K562 (cell line): ENCODE data around the gene N4BP3. TPM values are rescaled to one million over a fixed set of nuclear protein-coding genes. Genes with fewer than 3 reads are reported as not detected.

Experiments
- ATAC-seq: fragments of 200-7000 bp; cut with Tn5 transposase; 3 replicates; pipeline ENCODE4 v1.9.1; 2020; ENCODE audit warnings: moderate library complexity
- BruUV-seq: library from RNA; stranded (reverse); fragments of 400-500 nt; replicated peaks from 2 replicates; lab custom pipeline; 2021; lab: Mats Ljungman, UMichigan
- CTCF ChIA-PET: fragments of 300-600 bp; formaldehyde crosslinking; extraction: SDS; loops from one replicate; lab custom pipeline; 2021; ENCODE audit warnings: low intra/inter-chr PET ratio; lab: Yijun Ruan, JAX
- POLR2A ChIA-PET: fragments of 300-600, 350-650 bp; sonication (Branson Sonifier 250); formaldehyde crosslinking; extraction: SDS; loops from one replicate; lab custom pipeline; 2021; ENCODE audit warnings: antibody characterized with exemption, inconsistent platforms; lab: Yijun Ruan, JAX
- DNase-seq, 4 experiments: peaks; one replicate each; pipeline versions ENCODE4 v3.0.0 to v3.0.0-alpha.2; 2011 to 2018; ENCODE audit warnings: low spot score in 3 of 4, mixed read lengths in 3 of 4; ENCODE audit errors: extremely low read depth in 1 of 4
- FAIRE-seq: peaks from 2 replicates; lab custom pipeline; 2011; peaks lifted over from hg19 to GRCh38; lab: Jason Lieb, UNC
- H2AFZ ChIP-seq: 2 replicates; pipeline ENCODE4 v1.6.0; 2011; ENCODE audit warnings: low read depth, low read length, control low read depth, inconsistent platforms
- H3K27ac ChIP-seq: fragments of 200-600 bp; 3 replicates; pipeline ENCODE4 v1.8.0; 2011; ENCODE audit warnings: low read depth, mild to moderate bottlenecking, control low read depth, inconsistent platforms, low read length, moderate library complexity, mixed read lengths; ENCODE audit errors: extremely low read depth
- H3K27me3 ChIP-seq, 2 experiments: fragments of 300-600 bp in 1 of 2; 2 replicates in 1 of 2; 3 replicates in 1 of 2; pipeline versions ENCODE4 v1.6.0 to v1.8.0; 2011; ENCODE audit warnings: inconsistent platforms in 2 of 2, low read length in 2 of 2, mild to moderate bottlenecking in 1 of 2, mixed read lengths in 1 of 2, moderate library complexity in 1 of 2; ENCODE audit not compliant: control insufficient read depth in 2 of 2, insufficient read depth in 2 of 2
- H3K36me3 ChIP-seq: fragments of 300-600 bp; 3 replicates; pipeline ENCODE4 v1.8.0; 2011; ENCODE audit warnings: mild to moderate bottlenecking, low read length, inconsistent platforms; ENCODE audit not compliant: control insufficient read depth, insufficient read depth
- H3K4me1 ChIP-seq, 2 experiments: fragments of 200-600 bp in 1 of 2; replicated peaks in 1 of 2; 2 replicates in 1 of 2; 3 replicates in 1 of 2; pipeline versions ENCODE4 v1.5.1 to v1.8.0; 2011; ENCODE audit warnings: inconsistent platforms in 2 of 2, low read length in 2 of 2, mild to moderate bottlenecking in 1 of 2, mixed read lengths in 1 of 2, moderate library complexity in 1 of 2; ENCODE audit not compliant: control insufficient read depth in 2 of 2, insufficient read depth in 2 of 2
- H3K4me2 ChIP-seq: 2 replicates; pipeline ENCODE4 v1.6.1; 2011; ENCODE audit warnings: low read length, control low read depth, inconsistent platforms, mixed read lengths; ENCODE audit not compliant: insufficient read depth
- H3K4me3 ChIP-seq: fragments of 200-600 bp; sonication (generic), shearing (Covaris generic); 2 replicates; pipeline ENCODE4 v1.5.1; 2016; ENCODE audit warnings: control low read depth, inconsistent platforms
- H3K79me2 ChIP-seq: fragments of 200-600 bp; 3 replicates; pipeline ENCODE4 v1.8.0; 2011; ENCODE audit warnings: low read length, inconsistent platforms; ENCODE audit not compliant: control insufficient read depth, insufficient read depth
- H3K9ac ChIP-seq, 2 experiments: 2 replicates each; pipeline versions ENCODE4 v1.6.0 to v1.6.1; 2011; ENCODE audit warnings: low read depth in 2 of 2, low read length in 2 of 2, control low read depth in 1 of 2, inconsistent platforms in 1 of 2, mild to moderate bottlenecking in 1 of 2, mixed read lengths in 1 of 2; ENCODE audit not compliant: insufficient read depth in 1 of 2
- H3K9me1 ChIP-seq: one replicate; pipeline ENCODE4 v1.6.0; 2011; ENCODE audit warnings: inconsistent platforms, mild to moderate bottlenecking, low read length, moderate library complexity; ENCODE audit not compliant: control insufficient read depth, insufficient read depth
- H3K9me3 ChIP-seq: replicated peaks from 2 replicates; pipeline ENCODE4 v1.5.1; 2011; ENCODE audit warnings: low read depth, low read length, inconsistent platforms; ENCODE audit not compliant: control insufficient read depth, insufficient read depth
- H4K20me1 ChIP-seq: replicated peaks from 2 replicates; pipeline ENCODE4 v1.6.1; 2011; ENCODE audit warnings: low read length, inconsistent platforms, mixed read lengths; ENCODE audit not compliant: control insufficient read depth, insufficient read depth
- CBFA2T3 ChIP-seq: fragments of 450-650 bp; IDR thresholded peaks from 2 replicates; pipeline ENCODE4 v1.6.1; 2017
- DNMT1 ChIP-seq: fragments of 450-650 bp; IDR thresholded peaks from 2 replicates; pipeline ENCODE4 v1.6.1; 2016; ENCODE audit warnings: antibody characterized with exemption, mild to moderate bottlenecking
- NBN ChIP-seq: fragments of 450-650 bp; IDR thresholded peaks from 2 replicates; pipeline ENCODE4 v1.6.1; 2016; ENCODE audit warnings: low read depth, mild to moderate bottlenecking
- ZNF253 ChIP-seq: fragments of 250-450 bp; sonication (Bioruptor Pico); conservative IDR thresholded peaks from 2 replicates; pipeline ENCODE4 v1.6.1; 2021; ENCODE audit warnings: mild to moderate bottlenecking
- ZNF263 ChIP-seq: sonication (generic); formaldehyde crosslinking; IDR thresholded peaks from 2 replicates; pipeline ENCODE4 v1.8.0; 2022; ENCODE audit warnings: mild to moderate bottlenecking, missing genetic modification reagents, borderline replicate concordance
- ZNF274 ChIP-seq: IDR thresholded peaks from 2 replicates; pipeline ENCODE4 v1.6.1; 2011; ENCODE audit warnings: low read depth, mild to moderate bottlenecking, low read length, moderate library complexity, borderline replicate concordance
- ZNF282 ChIP-seq: sonication (generic); formaldehyde crosslinking; IDR thresholded peaks from 2 replicates; pipeline ENCODE4 v1.8.1; 2023; ENCODE audit warnings: missing genetic modification reagents
- WGBS: fragments of 100-300 bp; shearing (Covaris generic); methylation state at CpG from one replicate; pipeline ENCODE4 v1.1.6; 2016; ENCODE audit warnings: low coverage, mixed read lengths; ENCODE audit not compliant: insufficient coverage; ENCODE audit errors: missing lambda C conversion rate; 5-methylcytosine and 5-hydroxymethylcytosine counted together
- in situ Hi-C: fragments of 300-500 bp; cut with MboI; formaldehyde crosslinking; loops from 4 replicates; pipeline ENCODE4 v1.15.0; 2018; ENCODE audit warnings: inconsistent platforms, mixed read lengths
- intact Hi-C: fragments of 100-400 bp; cut with micrococcal nuclease; formaldehyde crosslinking; loops from 2 replicates; pipeline ENCODE4 v1.14.2; 2022
- polyA plus RNA-seq, 8 experiments: library from polyadenylated mRNA; depleted of rRNA in 4 of 8; stranded (reverse) in 5 of 8; unstranded in 3 of 8; fragments of >200 nt; fragmentation: Nextera tagmentation in 2 of 8; fragmentation: Illumina TruSeq in 1 of 8; extraction: Ambion mirVana in 2 of 8; extraction: Trizol in 1 of 8; gene quantifications; 2 replicates each; pipeline versions ENCODE4 v1.2.1 to v1.2.3, GENCODE V29; 2011 to 2014; ENCODE audit warnings: inconsistent platforms in 1 of 8, missing spikeins in 1 of 8
- total RNA-seq, 7 experiments: library from RNA; depleted of rRNA in 6 of 7; stranded (reverse); fragments of >200 nt in 6 of 7; fragmentation: Illumina TruSeq in 2 of 7; extraction: Trizol in 2 of 7; gene quantifications; 2 replicates each; pipeline versions ENCODE4 v1.2.1 to v1.2.3, GENCODE V29; 2011 to 2021; ENCODE audit warnings: low replicate concordance in 1 of 7

Gene N4BP3
- total and polyA plus RNA-seq, 9 of the 15 experiments (the other 6 are each of a cell fraction or from before 2014, with no cell fraction given) = 0.06 to 7.0 (median 2.4) TPM

DNA sequence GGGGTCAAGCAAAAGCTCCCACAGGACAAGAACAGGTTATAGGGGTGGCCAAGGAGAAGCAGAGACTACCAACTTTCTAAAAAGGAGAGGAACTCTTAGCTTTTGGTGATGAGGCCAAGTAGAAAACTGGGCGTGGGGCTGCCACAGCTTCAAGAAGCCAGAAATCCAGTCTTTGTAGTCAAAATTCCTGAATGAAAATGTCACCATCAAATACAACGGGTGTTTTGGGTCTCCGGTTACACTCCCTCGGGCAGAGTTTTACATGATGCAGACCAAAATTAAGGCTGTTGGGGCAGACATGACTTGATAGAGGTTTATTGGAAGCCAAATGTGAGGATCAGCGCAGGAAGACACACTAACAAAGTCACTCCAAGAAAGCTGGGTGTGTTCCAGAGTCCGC is 29.4 kb upstream of the N4BP3 start:
- in situ Hi-C loops = no loop called here
- no peak for FAIRE-seq
- ATAC-seq = no peak

DNA sequence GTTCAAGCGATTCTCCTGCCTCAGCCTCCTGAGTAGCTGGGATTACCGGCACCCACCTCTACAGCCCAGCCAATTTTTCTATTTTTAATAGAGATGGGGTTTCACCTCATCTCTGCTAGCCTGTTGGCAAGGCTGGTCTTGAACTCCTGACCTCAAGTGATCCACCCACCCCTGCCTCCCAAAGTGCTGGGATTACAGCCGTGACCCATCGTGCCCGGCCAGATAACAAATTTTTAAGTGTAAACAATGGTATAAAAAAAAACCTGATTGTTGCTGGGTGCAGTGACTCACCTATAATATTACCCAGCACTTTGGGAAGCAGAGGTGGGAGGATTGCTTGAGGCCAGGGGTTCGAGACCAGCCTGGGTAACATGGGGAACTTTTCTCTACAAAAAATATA is 28.0 kb upstream of the N4BP3 start:
- H3K9me3 ChIP-seq = no peaks in the 10 kb centered on the region
- in situ Hi-C loops (no loop called here), intact Hi-C loops (no loop called here)
- ATAC-seq (no peak), FAIRE-seq (no peak), DNase-seq (no peak)
- peaks cover 2 to 24% of the 10 kb centered on the region in 2 experiments; a peak in 2 of 5 replicates for H3K27me3 ChIP-seq
- no peaks in the 10 kb centered on the region for H3K9me1 ChIP-seq
- ChIA-PET CTCF (no interaction called here), POLR2A (interaction anchor here (0.6 to 2.0 kb wide), 5 partner anchors 38 to 507 kb away, joined by 3 to 5 read pairs (median 4); partner anchors contain the start of gene HNRNPAB)
- H3K4me1 ChIP-seq = peaks cover 12% of the 10 kb centered on the region in 2 experiments; a peak in 4 of 5 replicates
- H3K36me3 ChIP-seq = no peaks in the 10 kb centered on the region
- H3K4me3 ChIP-seq = no peak overlapping the region
- TF ChIP-seq DNMT1 = no peak
- TF ChIP-seq CBFA2T3 = 0 out of 2 replicates have a peak, but pooled peaks have one; percentile 2
- no peak overlapping the region for H2AFZ ChIP-seq
- H3K9ac ChIP-seq = no peak overlapping the region
- no peak overlapping the region for H3K27ac ChIP-seq
- H4K20me1 ChIP-seq = no peaks in the 10 kb centered on the region
- 4% methylated on average over 4 of the region's 6 CpGs for WGBS
- no peak overlapping the region for H3K4me2 ChIP-seq
- no TSS peak for BruUV-seq
- no peaks in the 10 kb centered on the region for H3K79me2 ChIP-seq

More for the DNA sequence above, 29.4 kb upstream of the N4BP3 start:
- Histone ChIP-seq H2AFZ (no peak overlapping the region), H3K27me3 (peaks cover 2 to 20% of the 10 kb centered on the region in 2 experiments; a peak in 2 of 5 replicates), H3K4me3 (no peak overlapping the region), H4K20me1 (no peaks in the 10 kb centered on the region), H3K36me3 (no peaks in the 10 kb centered on the region), H3K9me1 (no peaks in the 10 kb centered on the region), H3K27ac (no peak overlapping the region), H3K4me2 (no peak overlapping the region), H3K9ac (no peak overlapping the region), H3K79me2 (no peaks in the 10 kb centered on the region), H3K9me3 (no peaks in the 10 kb centered on the region), H3K4me1 (peaks cover 12% of the 10 kb centered on the region in 2 experiments; a peak in 4 of 5 replicates)
- no TSS peak for BruUV-seq
- POLR2A ChIA-PET = interaction anchor here (1.7 to 2.0 kb wide), 2 partner anchors 40 to 120 kb away, joined by 4 to 5 read pairs; partner anchors contain the start of gene HNRNPAB
- WGBS = 30% methylated on average over 6 of the region's 6 CpGs
- intact Hi-C loops = no loop called here
- TF ChIP-seq ZNF263 (CRISPR knock-in tag) = no peak
- TF ChIP-seq ZNF253 (CRISPR knock-in tag) = no peak
- TF ChIP-seq ZNF282 (CRISPR knock-in tag) = no peak
- TF ChIP-seq NBN = no peak
- no peak for TF ChIP-seq ZNF274
- DNase-seq = no peak
- CTCF ChIA-PET = interaction anchor here (0.6 kb wide), 1 partner anchor 754 kb away, joined by 3 read pairs; no protein-coding TSS in a partner anchor
